HG02973 (cell line): ENCODE measurements around the gene CAGE1.

Experiments
- ATAC-seq: cut with Tn5 transposase; IDR thresholded peaks from one replicate; pipeline ENCODE4 v1.9.1; 2021; ENCODE audit warnings: moderate library complexity; ENCODE audit not compliant: unreplicated experiment

The CAGE1 gene

DNA sequence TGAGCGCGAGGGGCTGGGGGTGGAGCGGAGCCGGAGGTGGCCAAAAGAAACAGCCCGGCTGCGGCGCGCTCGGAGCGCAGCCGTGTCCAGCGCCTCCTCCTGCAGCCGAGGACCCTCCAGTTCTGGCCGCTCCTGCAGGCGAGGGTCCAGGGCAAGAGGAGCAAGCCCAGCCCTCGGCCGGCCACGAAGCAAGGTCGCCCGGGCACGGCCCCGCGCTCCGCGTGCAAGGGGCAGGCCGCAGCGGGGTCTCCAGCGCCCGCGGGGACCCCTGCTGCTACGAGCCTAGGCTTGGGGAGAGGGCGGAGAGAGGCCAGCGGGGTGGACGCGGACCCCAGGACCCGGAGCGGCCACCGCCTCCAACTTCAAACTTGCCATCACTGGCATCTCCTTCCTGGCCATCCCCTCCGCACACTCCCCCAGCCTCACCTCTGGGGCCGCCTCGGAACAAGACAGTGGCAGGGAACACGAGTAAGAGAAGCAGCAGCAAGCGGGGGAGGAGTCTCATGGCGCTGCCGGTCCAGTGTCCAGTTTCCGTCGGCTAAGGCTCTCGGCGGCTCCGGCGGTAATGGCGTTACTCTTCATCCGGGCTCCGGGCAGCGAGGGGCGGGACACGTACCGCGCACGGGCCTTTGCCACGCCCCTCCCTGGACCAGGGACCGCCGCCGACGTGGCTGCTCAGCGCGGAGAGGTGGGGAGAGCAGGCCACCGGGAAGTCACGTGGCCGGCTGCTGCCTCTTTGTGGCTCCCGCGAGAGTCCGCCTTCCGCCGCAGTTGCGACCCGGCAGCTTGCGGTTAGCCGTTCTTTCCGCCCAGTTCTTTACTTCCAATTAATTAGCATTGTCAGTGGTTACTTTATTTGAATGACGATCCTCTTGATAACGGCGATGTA lies 76.7 kb downstream of the CAGE1 start, which contains the start of gene SSR1:
TSS of gene SSR1 (minus strand) at position 584 of the 889 bp plus-strand sequence. CDS start at position 505, 79 bp downstream.
- ATAC-seq, result peak; percentile 97

DNA sequence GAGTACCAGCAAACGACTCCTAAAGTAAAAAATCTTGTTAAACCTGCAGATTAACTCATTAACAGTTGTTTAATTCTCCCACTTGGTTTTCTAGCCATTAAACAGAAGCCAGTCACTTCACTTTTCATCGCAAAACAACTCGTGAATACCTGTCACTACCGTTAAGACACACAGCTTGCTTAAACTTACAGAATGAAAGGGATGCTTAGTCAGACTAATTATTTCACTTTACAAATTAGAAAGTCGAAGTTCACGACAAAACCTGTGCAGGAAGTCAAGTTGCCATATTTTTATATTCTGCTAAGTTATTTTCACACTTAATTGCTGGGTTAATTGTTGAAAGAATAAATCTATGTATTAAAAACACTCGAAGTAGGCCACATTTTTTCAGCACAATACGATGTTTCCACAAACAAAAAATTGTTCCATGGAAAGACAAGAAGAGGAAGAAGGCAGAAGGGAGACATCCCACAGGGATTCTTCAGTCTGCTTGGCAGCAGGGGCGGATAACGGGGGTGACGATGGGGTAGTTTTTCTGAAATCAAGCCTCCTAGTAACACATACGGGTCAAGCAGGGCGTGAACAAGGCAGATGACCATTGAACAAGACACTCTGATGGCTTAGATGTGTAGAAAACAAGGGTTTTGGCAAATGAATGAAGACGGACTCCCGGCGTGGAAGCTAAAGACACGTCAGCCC lies 77.5 kb downstream of the CAGE1 start:
- ATAC-seq, result peak; percentile 1

DNA sequence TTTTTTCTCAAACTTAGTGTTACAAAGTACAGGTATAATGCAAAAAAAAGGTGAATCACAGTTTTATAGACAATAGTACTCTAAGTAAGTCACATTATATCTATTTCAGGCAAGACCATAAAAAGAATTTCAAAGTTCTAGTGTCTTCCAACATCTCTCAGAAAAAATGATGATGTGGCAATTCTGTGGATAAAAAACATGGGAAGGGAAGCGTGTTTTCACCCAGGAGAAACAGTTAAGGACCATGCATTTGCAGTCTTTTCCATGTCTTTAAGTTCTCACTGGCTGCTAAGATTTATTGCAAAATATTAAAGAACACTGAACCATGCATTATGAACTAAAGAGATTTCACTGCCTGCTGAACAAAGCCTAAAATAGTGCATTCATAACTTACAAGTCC lies 78.4 kb downstream of the CAGE1 start:
- ATAC-seq, result no peak

DNA sequence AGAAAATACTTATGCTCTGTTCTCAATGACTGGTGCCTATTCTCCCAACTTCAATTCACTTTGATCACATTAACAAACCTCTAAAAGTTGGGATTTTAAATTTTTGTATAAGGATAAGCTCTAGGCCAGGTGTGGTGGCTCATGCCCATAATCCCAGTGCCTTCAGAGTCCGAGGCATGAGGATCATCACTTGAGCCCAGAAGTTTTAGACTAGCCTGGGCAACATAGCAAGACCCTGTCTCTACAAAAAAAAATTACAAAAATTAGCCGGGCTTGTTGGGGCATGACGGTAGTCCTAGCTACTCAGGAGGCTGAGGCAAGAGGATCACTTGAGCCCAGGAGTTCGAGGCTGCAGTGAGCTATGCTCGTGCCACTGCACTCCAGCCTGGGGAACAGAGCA lies 80.5 kb downstream of the CAGE1 start:
- no peak for ATAC-seq

DNA sequence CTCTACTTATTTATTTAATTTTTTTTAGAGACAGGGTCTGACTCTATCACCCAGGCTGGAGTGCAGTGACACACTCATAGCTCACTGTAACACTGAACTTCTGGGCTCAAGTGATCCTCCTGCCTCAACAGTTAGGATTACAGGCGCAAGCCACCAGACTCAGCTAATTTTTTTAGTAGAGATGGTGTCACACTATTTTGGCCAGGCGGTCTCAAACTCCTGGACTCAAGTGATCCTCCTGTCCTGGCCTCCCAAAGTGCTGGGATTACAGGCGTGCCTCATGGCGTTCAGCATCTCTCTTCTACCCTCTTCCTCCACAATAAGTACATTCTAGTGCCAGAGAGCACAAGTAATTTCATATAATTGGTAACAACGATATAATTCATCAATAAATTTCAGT lies 82.0 kb downstream of the CAGE1 start:
- ATAC-seq, result no peak

DNA sequence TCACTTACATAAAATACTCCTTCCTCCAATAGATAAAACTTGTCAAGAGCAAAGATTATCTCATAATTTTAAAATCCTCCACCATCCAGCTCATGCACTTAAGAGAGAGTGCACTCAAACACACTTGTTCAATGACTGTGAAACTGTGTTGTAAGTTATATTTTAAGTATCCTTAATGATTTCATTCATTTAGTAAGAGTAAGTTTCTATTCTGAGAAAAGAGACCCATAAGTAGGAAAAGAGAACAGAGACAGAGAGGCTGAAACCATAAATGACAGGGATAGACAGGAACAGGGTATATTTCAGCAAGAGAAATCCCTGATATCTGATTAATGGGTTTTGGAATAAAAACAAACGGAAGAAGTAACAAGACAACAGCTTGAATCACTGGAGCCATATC lies 84.7 kb downstream of the CAGE1 start:
- ATAC-seq, result no peak

DNA sequence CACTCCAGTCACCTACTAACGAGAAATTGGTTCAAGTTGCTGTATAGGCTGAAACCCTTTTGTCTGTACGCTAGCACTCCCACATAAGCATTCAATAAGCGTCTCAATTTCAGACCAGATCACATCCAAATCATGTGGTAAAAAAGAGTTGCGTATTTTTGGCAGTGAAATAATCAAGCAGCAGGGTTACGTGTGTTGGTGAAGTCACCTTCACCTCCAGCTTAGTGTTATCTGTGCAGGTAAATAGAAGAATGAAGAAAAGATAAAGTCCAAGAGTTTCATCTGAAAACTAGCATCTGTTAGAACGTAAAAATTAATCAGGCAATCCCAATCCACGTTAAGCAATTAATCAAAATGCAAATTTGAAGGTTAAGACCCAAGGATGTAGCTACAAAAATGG lies 87.8 kb downstream of the CAGE1 start:
- ATAC-seq, result no peak

DNA sequence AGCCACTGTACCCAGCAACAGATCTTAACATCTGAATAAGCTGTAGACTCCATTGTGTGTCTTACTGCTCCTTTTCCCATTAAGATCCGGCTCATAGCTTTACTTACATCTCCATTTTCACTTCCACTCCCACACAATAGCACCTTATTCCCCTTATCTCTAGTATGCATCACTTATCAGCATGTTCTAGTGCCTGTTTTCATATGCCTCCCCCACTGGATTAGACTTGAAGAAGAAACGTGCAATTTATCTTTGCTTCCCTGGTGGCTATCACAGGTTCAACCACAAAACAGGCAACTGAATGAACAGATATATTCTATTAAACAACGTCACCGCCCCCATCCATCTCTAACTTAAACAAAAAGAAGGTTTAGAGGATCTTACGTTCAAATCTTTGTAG lies 88.6 kb downstream of the CAGE1 start:
- ATAC-seq, result no peak

DNA sequence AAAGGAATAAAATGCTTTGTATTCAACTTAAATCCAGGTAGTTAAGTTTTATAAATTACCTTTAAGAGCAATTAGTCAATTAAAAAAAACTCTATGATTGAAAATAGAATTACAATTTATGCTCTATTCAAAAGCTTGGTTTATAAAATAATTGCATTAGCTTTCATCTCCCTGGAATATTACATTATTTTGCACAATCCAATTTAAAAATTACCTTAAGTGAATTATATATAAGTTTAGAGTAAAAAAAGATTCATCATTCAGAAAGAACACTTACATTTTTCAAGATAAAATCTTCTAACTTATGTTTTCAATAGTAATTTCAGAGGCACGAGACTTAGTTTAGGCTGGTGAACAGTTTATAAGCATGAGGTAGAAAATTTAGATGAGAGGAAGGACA lies 91.4 kb downstream of the CAGE1 start:
- no peak for ATAC-seq

DNA sequence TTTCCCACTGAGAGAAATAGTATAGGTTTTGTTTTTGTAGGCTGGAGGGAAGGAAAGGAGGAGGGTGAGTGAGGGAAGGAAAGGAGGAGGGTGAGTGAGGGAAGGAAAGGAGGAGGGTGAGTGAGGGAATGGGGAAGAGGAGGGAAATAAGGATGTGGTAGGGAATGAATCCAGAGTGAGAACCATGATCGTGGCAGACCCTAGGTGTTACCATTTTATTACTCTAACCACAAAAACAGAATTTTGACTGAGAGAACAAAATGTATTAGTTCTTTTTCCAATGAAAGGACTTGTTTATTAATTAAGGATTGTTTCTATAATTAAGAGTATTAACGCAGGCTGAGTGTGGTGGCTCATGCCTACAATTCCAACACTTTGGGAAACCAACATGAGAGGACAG lies 92.9 kb downstream of the CAGE1 start:
- ATAC-seq, result no peak

DNA sequence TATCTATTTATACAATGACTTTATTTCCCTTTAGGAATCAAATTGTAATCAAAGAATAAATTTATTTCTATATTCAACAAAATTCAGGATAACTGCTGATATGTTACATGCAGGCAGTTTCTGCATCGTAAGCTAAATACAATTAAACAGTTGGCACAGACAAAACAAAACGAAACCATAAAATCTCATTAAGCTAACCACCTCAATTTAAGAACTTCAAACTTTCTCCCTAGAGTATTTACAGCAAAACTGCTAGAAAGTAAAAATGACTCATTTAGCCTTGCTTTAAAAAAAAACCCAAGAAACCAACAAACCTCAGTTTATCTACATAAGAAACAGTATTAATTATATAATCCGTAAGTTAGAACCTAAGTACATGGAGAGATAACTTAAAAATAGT lies 93.6 kb downstream of the CAGE1 start:
- ATAC-seq, result no peak

DNA sequence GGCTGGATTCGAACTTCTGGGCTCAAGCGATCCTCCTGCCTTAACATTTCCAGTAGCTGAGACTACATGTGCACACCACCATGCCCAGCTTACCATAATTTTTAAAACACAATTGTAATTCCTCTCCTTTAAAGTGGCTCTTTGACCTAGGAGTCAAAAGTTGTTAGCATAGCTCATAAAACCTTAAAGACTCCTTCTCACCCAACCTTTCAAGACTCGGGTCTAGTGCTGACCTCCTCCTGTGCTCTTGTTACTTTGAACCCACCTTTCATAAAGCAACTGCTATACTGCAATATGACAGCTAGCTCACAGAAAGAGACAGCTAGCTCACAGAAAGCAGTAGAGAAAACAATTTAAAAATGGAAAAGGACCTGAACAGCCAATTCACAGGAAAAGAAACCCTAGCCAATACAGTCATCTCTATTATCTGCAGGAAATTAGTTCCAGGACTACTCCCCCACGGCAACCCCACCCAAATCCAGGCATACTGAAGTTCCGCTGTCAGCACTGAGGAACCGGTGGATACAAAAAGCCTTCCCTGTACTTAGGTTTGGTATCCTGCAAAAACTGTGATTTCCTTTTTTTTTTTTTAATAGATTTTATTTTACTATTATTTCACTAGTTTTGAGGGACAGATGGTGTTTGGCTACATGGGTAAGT lies 96.8 kb downstream of the CAGE1 start:
- no peak for ATAC-seq

DNA sequence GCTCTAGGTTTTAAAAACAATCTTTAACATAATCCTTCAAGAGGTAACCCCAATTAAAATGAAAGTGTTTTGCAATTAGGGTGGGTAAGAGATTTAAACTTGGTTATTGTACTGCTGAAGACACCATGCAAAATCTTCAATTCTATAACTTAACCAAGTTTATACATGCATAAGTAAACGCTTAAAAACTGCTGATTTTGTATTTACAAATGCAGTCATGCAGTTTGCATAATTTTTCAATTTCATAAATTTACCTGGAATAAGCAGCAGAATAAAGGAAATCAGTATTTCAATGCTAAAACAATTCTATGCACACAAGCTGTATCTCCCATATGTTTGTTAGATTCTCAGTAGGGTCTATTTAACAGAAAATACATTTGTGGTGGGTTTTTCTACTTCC lies 99.5 kb downstream of the CAGE1 start:
- no peak for ATAC-seq

DNA sequence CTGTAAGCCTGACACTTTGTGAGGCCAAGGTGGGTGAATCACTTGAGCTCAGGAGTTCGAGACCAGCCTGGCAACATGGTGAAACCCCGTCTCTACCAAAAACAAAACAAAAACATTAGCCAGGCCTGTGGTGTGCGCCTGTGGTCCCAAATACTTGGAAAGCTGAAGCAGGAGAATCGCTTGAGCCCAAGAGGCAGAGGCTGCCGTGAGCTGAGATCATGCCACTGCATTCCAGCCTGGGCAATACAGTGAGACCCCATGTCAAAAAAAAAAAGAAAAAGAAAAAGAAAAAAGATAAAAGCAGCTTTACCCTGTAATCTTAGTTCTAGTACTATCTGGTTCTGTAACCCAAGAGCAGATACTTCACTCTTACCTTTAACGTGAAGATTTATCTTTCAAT lies 104.1 kb downstream of the CAGE1 start:
- ATAC-seq, result no peak

DNA sequence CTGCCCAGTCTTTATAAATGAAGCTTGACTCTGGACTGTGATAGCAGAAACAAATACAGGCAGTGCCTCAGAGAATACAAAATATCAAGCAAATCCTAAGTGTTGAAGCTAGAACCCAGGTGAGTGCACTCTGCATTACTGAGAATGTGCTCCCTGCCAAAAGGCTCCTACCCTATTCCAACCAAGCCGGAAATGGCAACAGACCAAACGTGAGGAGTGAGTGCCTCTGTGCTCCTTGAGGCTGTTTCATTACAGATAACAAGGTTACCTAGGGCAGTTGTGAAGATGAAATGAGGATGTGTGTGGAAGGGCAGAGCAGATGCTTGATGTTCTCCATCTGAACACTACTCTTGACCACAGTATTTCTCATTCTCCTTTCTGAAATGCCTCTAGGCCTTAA lies 105.9 kb downstream of the CAGE1 start:
- no peak for ATAC-seq

DNA sequence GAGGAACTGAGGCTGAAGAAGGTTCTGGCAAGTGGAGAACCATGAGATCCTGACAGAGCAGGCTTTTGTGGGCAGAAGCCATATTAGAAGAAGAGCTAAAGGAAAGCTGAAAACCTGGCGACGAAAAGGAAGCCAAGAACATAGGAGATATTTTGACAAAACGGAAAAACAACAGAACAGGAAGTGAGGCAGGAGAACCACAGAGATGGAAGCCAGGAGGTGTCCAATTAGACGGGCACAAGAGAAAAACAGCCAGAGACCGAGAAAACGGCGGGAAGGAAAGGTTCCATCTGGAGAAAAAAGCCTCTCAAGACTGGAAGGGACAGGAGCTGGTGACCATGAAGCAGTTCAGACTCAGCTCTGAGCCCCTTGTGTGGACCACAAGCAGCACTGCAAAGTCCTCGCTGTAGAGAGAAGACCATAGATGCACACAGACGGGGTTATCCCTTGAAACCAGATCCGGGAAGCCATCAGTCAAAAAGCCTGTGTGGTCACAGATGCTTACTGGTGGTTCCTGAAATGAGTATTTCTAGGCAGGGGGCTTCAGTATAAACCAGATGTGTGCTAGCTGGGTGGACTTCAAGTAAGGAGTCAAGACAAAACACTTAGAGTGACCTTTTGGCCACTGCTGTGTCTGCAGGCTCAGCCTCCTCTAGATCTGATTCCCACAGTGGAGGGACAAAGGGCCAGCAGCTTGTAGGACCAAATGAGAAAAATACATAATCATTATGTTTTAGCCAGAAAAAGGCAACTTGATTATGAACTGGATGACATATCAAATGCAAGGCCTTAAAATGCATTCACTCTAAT lies 107.2 kb downstream of the CAGE1 start:
- ATAC-seq, result no peak
